ENCODE measurements around the gene ARID1B. TPM values are rescaled to one million over a fixed set of nuclear protein-coding genes. Genes with fewer than 3 reads are reported as not detected.

Gene ARID1B
- polyA plus RNA-seq, 1 experiment, result 19.2 TPM

DNA sequence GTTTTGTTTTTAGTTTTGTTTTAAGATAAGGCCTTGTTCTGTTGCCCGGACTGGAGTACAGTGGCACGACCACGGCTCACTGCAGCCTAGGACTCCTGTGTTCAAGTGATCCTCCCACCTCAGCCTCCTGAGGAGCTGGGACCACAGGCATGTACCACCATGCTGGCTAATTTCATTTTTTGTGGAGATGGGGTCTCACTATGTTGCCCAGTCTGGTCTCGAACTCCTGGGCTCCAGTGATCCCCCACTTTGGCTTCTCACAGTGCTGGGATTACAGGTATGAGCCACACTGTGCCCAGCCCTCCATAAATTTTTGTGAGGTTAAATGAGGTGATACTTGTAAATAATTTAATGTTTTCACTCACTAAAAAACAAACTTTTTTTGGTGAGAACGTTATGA is 76.6 kb downstream of the ARID1B start:
- TF ChIP-seq, protein P1, sequence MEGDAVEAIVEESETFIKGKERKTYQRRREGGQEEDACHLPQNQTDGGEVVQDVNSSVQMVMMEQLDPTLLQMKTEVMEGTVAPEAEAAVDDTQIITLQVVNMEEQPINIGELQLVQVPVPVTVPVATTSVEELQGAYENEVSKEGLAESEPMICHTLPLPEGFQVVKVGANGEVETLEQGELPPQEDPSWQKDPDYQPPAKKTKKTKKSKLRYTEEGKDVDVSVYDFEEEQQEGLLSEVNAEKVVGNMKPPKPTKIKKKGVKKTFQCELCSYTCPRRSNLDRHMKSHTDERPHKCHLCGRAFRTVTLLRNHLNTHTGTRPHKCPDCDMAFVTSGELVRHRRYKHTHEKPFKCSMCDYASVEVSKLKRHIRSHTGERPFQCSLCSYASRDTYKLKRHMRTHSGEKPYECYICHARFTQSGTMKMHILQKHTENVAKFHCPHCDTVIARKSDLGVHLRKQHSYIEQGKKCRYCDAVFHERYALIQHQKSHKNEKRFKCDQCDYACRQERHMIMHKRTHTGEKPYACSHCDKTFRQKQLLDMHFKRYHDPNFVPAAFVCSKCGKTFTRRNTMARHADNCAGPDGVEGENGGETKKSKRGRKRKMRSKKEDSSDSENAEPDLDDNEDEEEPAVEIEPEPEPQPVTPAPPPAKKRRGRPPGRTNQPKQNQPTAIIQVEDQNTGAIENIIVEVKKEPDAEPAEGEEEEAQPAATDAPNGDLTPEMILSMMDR (IDR thresholded peaks at IDR 0.05; ENCODE audit: low read depth, low read length), result no peak
- no peaks in the 10 kb centered on the region for H3K27me3 ChIP-seq (ENCODE audit: control insufficient read depth, insufficient read depth, low read length)
- H3K27ac ChIP-seq (ENCODE audit: low read depth, low read length), result no peak overlapping the region
- ChIA-PET CTCF (no interaction called here), POLR2A (interaction anchor here (0.6 kb wide), 1 partner anchor 26 kb away, joined by 5 read pairs; no protein-coding TSS in a partner anchor)
- no peak overlapping the region for H3K4me3 ChIP-seq (ENCODE audit: low read depth, low read length)
- DNase-seq (ENCODE audit: low read depth, low spot score), result no peak
- no peaks in the 10 kb centered on the region for H3K9me3 ChIP-seq (ENCODE audit: control insufficient read depth, insufficient read depth, low read length)

DNA sequence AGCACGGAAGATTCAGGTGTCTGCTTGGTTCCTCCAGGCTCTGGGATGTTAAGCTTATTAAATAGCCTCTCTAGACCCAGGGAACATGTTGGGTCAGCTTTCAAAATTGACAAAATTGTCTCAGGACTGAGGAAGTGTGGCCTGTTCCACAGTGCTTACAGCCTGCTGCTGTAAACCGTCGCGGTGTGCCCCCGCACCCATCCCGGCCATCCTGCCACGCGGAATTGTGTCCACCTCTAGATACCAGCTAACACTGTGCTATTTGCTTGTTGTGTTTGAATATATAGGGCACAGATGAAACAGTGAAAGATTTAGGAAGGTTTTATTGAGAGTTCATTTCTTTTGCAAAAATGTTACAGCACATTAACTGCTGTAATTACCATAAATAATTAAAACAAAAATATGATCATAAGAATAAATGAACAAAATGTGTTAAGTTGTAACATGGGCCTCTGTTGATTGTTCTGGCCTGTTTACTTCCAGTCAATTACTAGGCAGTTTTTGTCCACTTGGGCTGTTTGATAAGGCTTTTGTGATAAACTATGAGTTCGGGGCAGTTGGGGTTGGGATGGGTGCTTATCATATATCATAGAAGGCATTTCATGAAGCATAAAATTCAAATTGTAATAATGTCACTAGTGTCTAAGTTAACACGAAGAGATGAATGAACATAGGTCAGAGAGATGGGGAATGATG is 77.4 kb downstream of the ARID1B start:
- ChIA-PET CTCF (no interaction called here), POLR2A (no interaction called here)
- Histone ChIP-seq H3K9me3 (ENCODE audit: control insufficient read depth, insufficient read depth, low read length) (no peaks in the 10 kb centered on the region), H3K27ac (ENCODE audit: low read depth, low read length) (no peak overlapping the region), H3K27me3 (ENCODE audit: control insufficient read depth, insufficient read depth, low read length) (no peaks in the 10 kb centered on the region), H3K4me3 (ENCODE audit: low read depth, low read length) (no peak overlapping the region)
- TF ChIP-seq, protein P1 (IDR thresholded peaks at IDR 0.05; ENCODE audit: low read depth, low read length), result no peak
- DNase-seq (ENCODE audit: low read depth, low spot score), result no peak

DNA sequence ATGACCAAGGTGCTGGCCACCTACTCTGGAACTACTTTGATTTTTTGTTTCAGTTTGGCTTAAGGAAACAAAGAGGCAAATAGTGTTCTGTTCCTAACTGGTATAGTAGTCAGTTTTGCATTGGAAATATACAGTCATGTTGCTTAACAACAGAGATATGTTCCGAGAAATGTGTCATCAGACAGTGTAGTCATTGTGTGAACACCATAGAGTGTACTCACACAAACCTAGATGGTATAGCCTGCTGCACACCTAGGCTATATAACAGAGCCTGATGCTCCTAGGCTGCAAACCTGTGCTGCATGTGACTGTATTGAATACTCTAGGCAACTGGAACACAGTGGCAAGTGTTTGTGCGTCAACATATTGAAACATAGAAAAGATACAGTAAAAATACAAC is 80.4 kb downstream of the ARID1B start:
- Histone ChIP-seq H3K4me3 (ENCODE audit: low read depth, low read length) (no peak overlapping the region), H3K27me3 (ENCODE audit: control insufficient read depth, insufficient read depth, low read length) (no peaks in the 10 kb centered on the region), H3K27ac (ENCODE audit: low read depth, low read length) (no peak overlapping the region), H3K9me3 (ENCODE audit: control insufficient read depth, insufficient read depth, low read length) (no peaks in the 10 kb centered on the region)
- DNase-seq (ENCODE audit: low read depth, low spot score), result no peak
- TF ChIP-seq, protein P1 (IDR thresholded peaks at IDR 0.05; ENCODE audit: low read depth, low read length), result no peak
- CTCF ChIA-PET, result no interaction called here
- POLR2A ChIA-PET, result interaction anchor here (1.0 kb wide), 1 partner anchor 25 kb away, joined by 3 read pairs; no protein-coding TSS in a partner anchor

DNA sequence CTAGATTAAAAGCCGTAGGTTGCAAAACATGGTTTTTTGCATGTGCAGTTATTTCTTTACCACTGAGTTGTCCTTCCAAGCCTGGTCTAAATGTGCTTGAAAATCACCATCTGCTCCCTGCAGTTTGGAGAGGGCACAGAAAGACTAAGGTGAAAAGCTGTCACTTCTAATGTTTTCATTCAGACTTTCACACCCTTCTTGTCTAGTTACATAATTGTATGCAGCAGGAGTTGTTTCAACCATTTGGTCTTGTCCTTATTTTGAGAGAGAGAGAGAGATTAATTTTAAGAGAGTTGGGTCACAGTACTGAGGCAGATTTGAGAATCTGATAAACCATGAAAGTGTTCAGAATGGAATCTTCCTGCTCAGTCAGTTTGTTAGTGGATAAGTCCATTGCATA is 82.5 kb downstream of the ARID1B start:
- POLR2A ChIA-PET, result interaction anchor here (1.3 kb wide), 1 partner anchor 31 kb away, joined by 3 read pairs; no protein-coding TSS in a partner anchor
- DNase-seq (ENCODE audit: low read depth, low spot score), result no peak
- H3K27ac ChIP-seq (ENCODE audit: low read depth, low read length), result no peak overlapping the region
- CTCF ChIA-PET, result no interaction called here
- no peak overlapping the region for H3K4me3 ChIP-seq (ENCODE audit: low read depth, low read length)
- TF ChIP-seq, protein P1 (IDR thresholded peaks at IDR 0.05; ENCODE audit: low read depth, low read length), result no peak
- H3K9me3 ChIP-seq (ENCODE audit: control insufficient read depth, insufficient read depth, low read length), result no peaks in the 10 kb centered on the region
- no peaks in the 10 kb centered on the region for H3K27me3 ChIP-seq (ENCODE audit: control insufficient read depth, insufficient read depth, low read length)

DNA sequence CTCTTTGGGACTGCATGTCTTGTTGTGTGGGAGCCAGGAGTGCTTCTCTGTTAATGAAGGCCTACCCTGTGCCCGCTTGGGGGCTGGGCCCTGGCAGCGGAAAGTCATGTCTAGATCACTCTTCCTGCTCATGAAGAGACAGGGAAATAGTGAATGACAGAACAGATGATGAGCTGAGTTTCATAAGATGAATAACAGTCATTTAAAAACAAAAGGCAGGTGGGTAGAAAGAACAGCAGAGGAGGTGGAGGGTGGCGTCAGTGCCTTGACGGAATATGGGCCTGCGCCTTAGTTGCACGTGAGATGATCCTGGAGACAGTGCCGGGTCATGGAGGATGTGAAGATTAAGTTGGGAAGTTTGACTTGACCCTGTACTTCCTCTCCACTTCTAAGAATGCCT is 85.5 kb downstream of the ARID1B start:
- TF ChIP-seq, protein P1 (IDR thresholded peaks at IDR 0.05; ENCODE audit: low read depth, low read length), result no peak
- Histone ChIP-seq H3K9me3 (ENCODE audit: control insufficient read depth, insufficient read depth, low read length) (no peaks in the 10 kb centered on the region), H3K27ac (ENCODE audit: low read depth, low read length) (no peak overlapping the region), H3K27me3 (ENCODE audit: control insufficient read depth, insufficient read depth, low read length) (no peaks in the 10 kb centered on the region), H3K4me3 (ENCODE audit: low read depth, low read length) (no peak overlapping the region)
- no peak for DNase-seq (ENCODE audit: low read depth, low spot score)
- POLR2A ChIA-PET, result no interaction called here
- CTCF ChIA-PET, result no interaction called here

All from AG04450 (cell line).